IMR-90 (cell line): Measurements from ENCODE around the gene DAGLA. TPM values are rescaled to one million over a fixed set of nuclear protein-coding genes. Genes with fewer than 3 reads are reported as not detected.

Experiments used
- ATAC-seq: fragments of 200-7000 bp; cut with Tn5 transposase; 2 replicates; pipeline ENCODE4 v1.9.1; 2020; ENCODE audit warnings: low read depth, mild to moderate bottlenecking, moderate library complexity
- BruUV-seq: library from RNA; stranded (reverse); fragments of 400-500 nt; replicated peaks from 2 replicates; lab custom pipeline; 2021; lab: Mats Ljungman, UMichigan
- CTCF ChIA-PET: fragments of 300-600 bp; formaldehyde crosslinking; extraction: SDS; loops from one replicate; lab custom pipeline; 2021; ENCODE audit warnings: antibody characterized with exemption; lab: Yijun Ruan, JAX
- POLR2A ChIA-PET: fragments of 300-600 bp; sonication (Branson Sonifier 250); formaldehyde crosslinking; loops from one replicate; lab custom pipeline; 2022; ENCODE audit warnings: antibody characterized with exemption; ENCODE audit not compliant: unreplicated experiment; lab: Charles Lee
- DNase-seq: peaks from one replicate; pipeline ENCODE4 v3.0.0; 2013
- H2AFZ ChIP-seq: replicated peaks from 2 replicates; pipeline ENCODE3; 2013; ENCODE audit warnings: low read length, mild to moderate bottlenecking; ENCODE audit not compliant: poor library complexity
- H2AK5ac ChIP-seq: 2 replicates; pipeline ENCODE4 v1.6.1; 2013; ENCODE audit warnings: low read depth, low read length, inconsistent platforms
- H2AK9ac ChIP-seq: replicated peaks from 2 replicates; pipeline ENCODE3; 2013; ENCODE audit warnings: mild to moderate bottlenecking, low read depth, low read length, moderate library complexity; ENCODE audit not compliant: poor library complexity
- H2BK120ac ChIP-seq: 2 replicates; pipeline ENCODE4 v1.6.1; 2013; ENCODE audit warnings: low read depth, low read length, inconsistent platforms
- H2BK15ac ChIP-seq: 3 replicates; pipeline ENCODE4 v1.6.1; 2013; ENCODE audit warnings: low read depth, low read length, inconsistent platforms
- H2BK20ac ChIP-seq: 2 replicates; pipeline ENCODE4 v1.6.1; 2013; ENCODE audit warnings: low read depth, mild to moderate bottlenecking, inconsistent platforms, low read length, moderate library complexity
- H2BK5ac ChIP-seq: 2 replicates; pipeline ENCODE4 v1.6.1; 2013; ENCODE audit warnings: mild to moderate bottlenecking, low read depth, low read length, inconsistent platforms; ENCODE audit not compliant: poor library complexity, severe bottlenecking
- H3K14ac ChIP-seq: replicated peaks from 2 replicates; pipeline ENCODE4 v1.6.1; 2013; ENCODE audit warnings: low read depth, low read length, inconsistent platforms
- H3K18ac ChIP-seq: 2 replicates; pipeline ENCODE4 v1.6.1; 2013; ENCODE audit warnings: low read depth, low read length, control low read depth
- H3K23ac ChIP-seq: 2 replicates; pipeline ENCODE4 v1.6.1; 2013; ENCODE audit warnings: low read depth, low read length, inconsistent platforms
- H3K27ac ChIP-seq: 2 replicates; pipeline ENCODE4 v1.5.1; 2013; ENCODE audit warnings: mild to moderate bottlenecking, control low read depth, low read length; ENCODE audit not compliant: insufficient read depth
- H3K27me3 ChIP-seq: 2 replicates; pipeline ENCODE4 v1.6.1; 2013; ENCODE audit warnings: low read length; ENCODE audit not compliant: control insufficient read depth, insufficient read depth
- H3K36me3 ChIP-seq: 2 replicates; pipeline ENCODE4 v1.6.1; 2013; ENCODE audit warnings: low read length, mixed read lengths; ENCODE audit not compliant: control insufficient read depth, insufficient read depth
- H3K4ac ChIP-seq: 2 replicates; pipeline ENCODE4 v1.6.1; 2013; ENCODE audit warnings: low read depth, low read length, inconsistent platforms
- H3K4me1 ChIP-seq: 2 replicates; pipeline ENCODE4 v1.6.1; 2013; ENCODE audit warnings: low read length, mixed read lengths; ENCODE audit not compliant: control insufficient read depth, insufficient read depth
- H3K4me2 ChIP-seq: 2 replicates; pipeline ENCODE4 v1.6.1; 2013; ENCODE audit warnings: low read depth, mild to moderate bottlenecking, control low read depth, low read length, moderate library complexity
- H3K4me3 ChIP-seq: 2 replicates; pipeline ENCODE4 v1.5.1; 2013; ENCODE audit warnings: low read depth, mild to moderate bottlenecking, control low read depth, low read length, moderate library complexity; ENCODE audit not compliant: insufficient read depth
- H3K56ac ChIP-seq: 2 replicates; pipeline ENCODE4 v1.6.1; 2013; ENCODE audit warnings: low read length, inconsistent platforms; ENCODE audit not compliant: insufficient read depth; ENCODE audit errors: extremely low read depth
- H3K79me1 ChIP-seq, 2 experiments: 2 replicates each; pipeline ENCODE4 v1.6.1; 2013; ENCODE audit warnings: low read length in 2 of 2, inconsistent platforms in 1 of 2, low read depth in 1 of 2
- H3K9ac ChIP-seq: 2 replicates; pipeline ENCODE4 v1.6.1; 2013; ENCODE audit warnings: low read depth, low read length, control low read depth
- H3K9me1 ChIP-seq: 2 replicates; pipeline ENCODE4 v1.6.1; 2013; ENCODE audit warnings: low read length, inconsistent platforms; ENCODE audit not compliant: insufficient read depth
- H3K9me3 ChIP-seq: 2 replicates; pipeline ENCODE4 v1.6.1; 2013; ENCODE audit warnings: low read length; ENCODE audit not compliant: control insufficient read depth, insufficient read depth
- H4K20me1 ChIP-seq: 2 replicates; pipeline ENCODE4 v1.6.1; 2013; ENCODE audit warnings: low read length, inconsistent platforms; ENCODE audit not compliant: insufficient read depth
- H4K5ac ChIP-seq: 2 replicates; pipeline ENCODE4 v1.6.1; 2013; ENCODE audit warnings: mild to moderate bottlenecking, low read depth, low read length, control low read depth
- H4K8ac ChIP-seq, 2 experiments: 2 replicates each; pipeline ENCODE4 v1.6.1; 2013; ENCODE audit warnings: low read depth in 2 of 2, low read length in 2 of 2, control low read depth in 1 of 2, inconsistent platforms in 1 of 2
- H4K91ac ChIP-seq: 2 replicates; pipeline ENCODE4 v1.6.1; 2013; ENCODE audit warnings: low read depth, low read length, inconsistent platforms; ENCODE audit not compliant: insufficient read depth
- BHLHE40 ChIP-seq: fragments of 150-350 bp; IDR thresholded peaks from 2 replicates; pipeline ENCODE4 v1.6.1; 2016; ENCODE audit warnings: mild to moderate bottlenecking, low read depth, low read length
- CEBPB ChIP-seq: IDR thresholded peaks from 2 replicates; pipeline ENCODE4 v1.6.1; 2012; ENCODE audit warnings: low read depth, low read length, improper control_type of control experiment
- CHD1 ChIP-seq: IDR thresholded peaks from 2 replicates; pipeline ENCODE4 v1.6.1; 2012; ENCODE audit warnings: low read depth, low read length, improper control_type of control experiment
- MAZ ChIP-seq: IDR thresholded peaks from 2 replicates; pipeline ENCODE4 v1.6.1; 2012; ENCODE audit warnings: low read depth, mild to moderate bottlenecking, low read length, improper control_type of control experiment, moderate library complexity, borderline replicate concordance
- MXI1 ChIP-seq: IDR thresholded peaks from 2 replicates; pipeline ENCODE4 v1.6.1; 2012; ENCODE audit warnings: low read depth, mild to moderate bottlenecking, low read length, moderate library complexity, borderline replicate concordance
- NFE2L2 ChIP-seq: fragments of 150-350 bp; IDR thresholded peaks from 2 replicates; pipeline ENCODE4 v1.6.1; 2016; ENCODE audit warnings: low read depth, mild to moderate bottlenecking, low read length
- RAD21 ChIP-seq: IDR thresholded peaks from 2 replicates; pipeline ENCODE4 v1.6.1; 2012; ENCODE audit warnings: low read length, improper control_type of control experiment
- RCOR1 ChIP-seq: IDR thresholded peaks from 2 replicates; pipeline ENCODE4 v1.6.1; 2012; ENCODE audit warnings: mild to moderate bottlenecking, low read length, improper control_type of control experiment; ENCODE audit not compliant: insufficient replicate concordance
- SMC3 ChIP-seq: fragments of 150-350 bp; IDR thresholded peaks from 2 replicates; pipeline ENCODE4 v1.6.1; 2016; ENCODE audit warnings: low read depth, mild to moderate bottlenecking, antibody characterized with exemption, low read length, moderate library complexity
- WGBS, 2 experiments: methylation state at CpG; one replicate each; pipeline versions ENCODE4 v1.1.5 to v1.1.7; 2013; ENCODE audit warnings: missing lambda C conversion rate in 2 of 2; ENCODE audit not compliant: insufficient read length in 1 of 2; ENCODE audit errors: extremely low coverage in 2 of 2; 5-methylcytosine and 5-hydroxymethylcytosine counted together
- dilution Hi-C: fragments of 300-500 bp; cut with HindIII; formaldehyde crosslinking; loops from one replicate; pipeline ENCODE4 v1.14.3; 2018; ENCODE audit warnings: low sequenced_read_pairs; ENCODE audit not compliant: unreplicated experiment
- in situ Hi-C: fragments of 300-500 bp; cut with MboI; formaldehyde crosslinking; loops from 3 replicates; pipeline ENCODE4 v1.14.3; 2019; ENCODE audit warnings: low sequenced_read_pairs, inconsistent platforms, mixed read lengths
- intact Hi-C: fragments of 100-400 bp; cut with micrococcal nuclease; formaldehyde crosslinking; loops from 2 replicates; pipeline ENCODE4 v1.10.0; 2022
- polyA plus RNA-seq, 3 experiments: library from polyadenylated mRNA; depleted of rRNA; stranded (reverse); fragments of >200 nt; gene quantifications; 2 replicates each; pipeline ENCODE4 v1.2.3, GENCODE V29; 2012; ENCODE audit warnings: low replicate concordance in 1 of 3
- total RNA-seq: library from RNA; depleted of rRNA; stranded (reverse); fragments of >200 nt; gene quantifications from 2 replicates; pipeline ENCODE4 v1.2.3, GENCODE V29; 2012
- TF ChIP-seq, protein P1 (sequence below): fragments of 150-350 bp; IDR thresholded peaks from 2 replicates; pipeline ENCODE4 v1.6.1; 2017; ENCODE audit warnings: mild to moderate bottlenecking, antibody characterized with exemption, low read length, low read depth
- TF ChIP-seq, protein P2 (sequence below): fragments of 150-350 bp; IDR thresholded peaks from 2 replicates; pipeline ENCODE4 v1.6.1; 2016; ENCODE audit warnings: low read depth, mild to moderate bottlenecking, low read length, moderate library complexity, borderline replicate concordance

The DAGLA gene
- total and polyA plus RNA-seq, 2 of the 4 experiments (the other 2 are of a cell fraction), result 0.90 to 3.8 TPM

DNA sequence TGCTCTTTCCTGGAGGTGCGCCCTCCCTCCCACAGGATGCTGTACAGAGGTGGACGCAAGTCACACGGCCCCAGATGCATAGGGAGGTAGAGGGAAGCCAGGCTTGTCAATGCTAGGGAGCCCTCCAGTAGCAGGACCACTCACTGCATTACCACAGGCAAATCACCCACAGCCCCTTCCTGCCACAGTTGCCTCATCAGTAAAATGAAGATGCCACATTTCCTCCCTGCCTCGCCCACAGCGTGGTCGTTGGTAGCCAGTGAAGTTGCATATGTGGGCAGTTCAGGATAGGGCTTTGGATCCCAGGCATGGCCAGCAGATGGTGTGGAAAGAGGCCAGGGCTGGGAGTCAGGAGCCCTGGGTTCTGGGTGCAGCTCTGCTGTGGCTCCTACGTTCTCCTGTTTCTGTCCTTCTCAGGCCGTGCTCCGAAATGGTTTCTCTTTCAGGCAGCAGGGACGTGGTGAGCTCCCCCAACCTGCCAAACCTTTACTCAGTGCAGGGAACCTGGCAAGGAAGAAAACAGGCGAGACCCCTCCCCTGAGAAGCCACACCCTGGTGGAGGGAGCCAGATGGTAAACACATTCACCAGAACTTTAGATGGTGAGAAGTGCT lies 22.6 kb downstream of the DAGLA start:
- Histone ChIP-seq H3K79me1 (no peaks in the 10 kb centered on the region), H2AFZ (no peak overlapping the region)

More for the DNA sequence above, 22.6 kb downstream of the DAGLA start:
- POLR2A ChIA-PET, result no interaction called here
- H3K27ac ChIP-seq, result no peak overlapping the region
- H3K27me3 ChIP-seq, result peaks cover 14% of the 10 kb centered on the region; the same call in 1 of the 2 replicates
- in situ Hi-C loops, result no loop called here
- no peaks in the 10 kb centered on the region for H3K9me1 ChIP-seq
- H3K36me3 ChIP-seq, result no peaks in the 10 kb centered on the region
- dilution Hi-C loops, result no loop called here
- no peak for TF ChIP-seq MAZ
- no peak for TF ChIP-seq BHLHE40
- no peak for TF ChIP-seq RCOR1
- no peak for TF ChIP-seq CEBPB
- TF ChIP-seq NFE2L2, result no peak
- no peak for TF ChIP-seq RAD21
- TF ChIP-seq SMC3, result no peak
- TF ChIP-seq, protein P1, sequence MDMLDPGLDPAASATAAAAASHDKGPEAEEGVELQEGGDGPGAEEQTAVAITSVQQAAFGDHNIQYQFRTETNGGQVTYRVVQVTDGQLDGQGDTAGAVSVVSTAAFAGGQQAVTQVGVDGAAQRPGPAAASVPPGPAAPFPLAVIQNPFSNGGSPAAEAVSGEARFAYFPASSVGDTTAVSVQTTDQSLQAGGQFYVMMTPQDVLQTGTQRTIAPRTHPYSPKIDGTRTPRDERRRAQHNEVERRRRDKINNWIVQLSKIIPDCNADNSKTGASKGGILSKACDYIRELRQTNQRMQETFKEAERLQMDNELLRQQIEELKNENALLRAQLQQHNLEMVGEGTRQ, result no peak
- TF ChIP-seq, protein P2, sequence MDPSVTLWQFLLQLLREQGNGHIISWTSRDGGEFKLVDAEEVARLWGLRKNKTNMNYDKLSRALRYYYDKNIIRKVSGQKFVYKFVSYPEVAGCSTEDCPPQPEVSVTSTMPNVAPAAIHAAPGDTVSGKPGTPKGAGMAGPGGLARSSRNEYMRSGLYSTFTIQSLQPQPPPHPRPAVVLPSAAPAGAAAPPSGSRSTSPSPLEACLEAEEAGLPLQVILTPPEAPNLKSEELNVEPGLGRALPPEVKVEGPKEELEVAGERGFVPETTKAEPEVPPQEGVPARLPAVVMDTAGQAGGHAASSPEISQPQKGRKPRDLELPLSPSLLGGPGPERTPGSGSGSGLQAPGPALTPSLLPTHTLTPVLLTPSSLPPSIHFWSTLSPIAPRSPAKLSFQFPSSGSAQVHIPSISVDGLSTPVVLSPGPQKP, result no peak
- TF ChIP-seq MXI1, result no peak
- TF ChIP-seq CHD1, result no peak
- no peak overlapping the region for H2BK5ac ChIP-seq
- H3K4me3 ChIP-seq, result no peak overlapping the region
- WGBS, 2 experiments, result no CpG with 5 or more reads among the region's 11 CpGs
- DNase-seq (no peak), ATAC-seq (no peak)
- no peak overlapping the region for H3K4me2 ChIP-seq
- no peak overlapping the region for H3K9ac ChIP-seq
- H3K18ac ChIP-seq, result no peak overlapping the region
- no peak overlapping the region for H4K8ac ChIP-seq
- H3K4me1 ChIP-seq, result peaks cover 2% of the 10 kb centered on the region; the same call in 1 of the 2 replicates
- no peak overlapping the region for H2BK20ac ChIP-seq
- no peak overlapping the region for H3K23ac ChIP-seq
- CTCF ChIA-PET, result no interaction called here
- no peaks in the 10 kb centered on the region for H4K20me1 ChIP-seq
- H2AK9ac ChIP-seq, result no peak overlapping the region
- H3K9me3 ChIP-seq, result no peaks in the 10 kb centered on the region
- H3K14ac ChIP-seq, result no peak overlapping the region
- BruUV-seq, result no TSS peak
- H3K4ac ChIP-seq, result no peak overlapping the region
- no peak overlapping the region for H2AK5ac ChIP-seq
- H4K5ac ChIP-seq, result no peak overlapping the region
- no peak overlapping the region for H3K56ac ChIP-seq
- intact Hi-C loops, result no loop called here
- H2BK120ac ChIP-seq, result no peak overlapping the region
- no peak overlapping the region for H4K91ac ChIP-seq
- no peak overlapping the region for H2BK15ac ChIP-seq
